ENCODE measurements around the gene LRRC39.
A peak's percentile ranks its signal among the peaks of the same experiment; 100 is the strongest.

LRRC39 gene

DNA sequence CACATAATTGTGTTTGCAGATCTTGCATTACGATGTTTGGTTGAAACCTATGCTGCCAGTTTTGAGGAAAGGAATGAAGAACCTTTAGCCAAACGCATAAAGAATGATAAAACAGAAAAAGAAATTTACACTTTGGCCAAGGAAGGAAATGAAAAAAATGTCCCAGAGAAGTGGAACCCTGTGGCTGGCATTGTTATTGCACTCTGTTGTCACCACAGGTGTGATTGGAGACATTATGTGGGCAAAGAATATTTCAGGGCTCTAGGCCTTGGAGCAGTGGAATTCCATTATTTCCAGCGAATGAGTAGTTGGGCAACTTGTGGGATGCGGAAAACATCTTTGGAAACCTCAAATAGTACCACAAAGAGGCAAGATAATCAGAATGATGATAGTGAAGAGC lies 30.2 kb downstream of the LRRC39 start:
- DNase-seq (ENCODE audit: low read depth, low spot score) = peak; percentile 15

DNA sequence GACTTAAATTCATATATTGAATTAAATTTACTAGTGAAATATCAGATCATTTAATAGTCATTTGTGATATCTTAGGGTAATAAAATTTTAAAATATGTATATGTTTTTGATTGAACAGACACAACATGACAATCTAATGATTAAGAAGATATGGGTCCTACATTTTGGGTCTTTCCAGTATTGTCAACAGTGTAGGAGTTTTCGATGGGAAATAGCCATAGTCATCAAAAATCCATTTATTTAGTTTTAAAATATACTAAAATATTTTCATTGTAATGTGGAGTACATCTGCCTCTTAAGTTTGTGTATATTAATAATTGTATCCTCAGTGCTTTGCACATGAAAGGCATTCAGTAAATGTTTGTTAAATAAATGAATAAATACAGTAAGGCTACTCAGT lies 31.1 kb downstream of the LRRC39 start:
- no peak for DNase-seq (ENCODE audit: low read depth, low spot score)

DNA sequence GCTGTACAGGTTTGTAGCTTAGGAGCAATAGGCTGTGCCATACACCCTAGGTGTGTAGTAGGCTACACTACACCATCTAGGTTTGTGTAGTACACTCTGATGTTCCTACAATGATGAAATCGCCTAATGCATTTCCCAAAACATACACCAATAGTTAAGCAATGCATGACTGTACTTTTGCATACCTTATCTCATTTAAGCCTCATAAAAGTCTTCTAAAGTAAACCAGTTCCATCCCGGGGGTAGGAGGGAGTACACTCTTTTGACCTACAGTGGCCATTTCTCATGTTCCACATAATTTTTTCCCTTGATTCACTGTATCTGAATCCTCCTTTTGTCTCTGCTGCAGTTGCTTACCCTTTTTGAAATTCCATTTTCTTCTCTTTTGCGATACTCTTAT lies 32.9 kb downstream of the LRRC39 start:
- no peak for DNase-seq (ENCODE audit: low read depth, low spot score)

DNA sequence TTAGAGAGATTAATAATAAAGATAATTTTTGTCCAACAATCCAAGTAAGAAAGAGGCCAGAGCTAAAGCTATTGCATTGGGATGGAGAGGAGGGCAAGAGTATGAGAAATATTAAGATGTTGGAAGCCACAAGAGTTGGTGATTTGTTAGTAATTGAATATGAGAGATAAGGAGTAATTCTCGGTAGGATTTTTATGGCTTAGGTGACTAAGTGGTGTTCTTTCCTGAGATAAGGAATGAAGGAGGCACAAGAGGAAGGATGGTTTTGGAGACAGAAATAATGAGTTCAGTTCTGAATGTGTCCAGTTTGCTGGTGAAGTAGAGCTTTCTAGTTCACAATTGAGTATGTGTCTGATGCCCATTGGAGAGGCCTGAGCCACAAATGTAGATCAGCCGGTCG lies 35.7 kb downstream of the LRRC39 start:
- no peak for DNase-seq (ENCODE audit: low read depth, low spot score)

DNA sequence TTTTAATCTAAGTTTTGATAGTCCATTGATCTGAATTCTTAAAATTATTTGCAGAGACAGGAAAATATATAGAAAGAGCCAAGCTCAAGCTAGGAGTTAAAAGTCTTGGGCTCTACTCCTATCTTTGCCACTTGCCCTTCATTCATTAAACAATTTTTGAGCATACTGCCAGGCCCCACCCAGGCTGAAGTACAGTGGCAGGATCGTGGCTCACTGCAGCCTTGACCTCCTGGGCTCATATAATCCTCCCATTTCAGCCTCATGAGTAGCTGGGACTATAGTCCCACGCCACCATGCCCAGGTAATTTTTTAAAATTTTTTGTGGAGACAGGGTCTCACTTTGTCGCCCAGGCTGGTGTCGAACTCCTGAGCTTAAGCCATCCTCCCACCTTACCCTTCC lies 36.9 kb downstream of the LRRC39 start:
- no peak for DNase-seq (ENCODE audit: low read depth, low spot score)

DNA sequence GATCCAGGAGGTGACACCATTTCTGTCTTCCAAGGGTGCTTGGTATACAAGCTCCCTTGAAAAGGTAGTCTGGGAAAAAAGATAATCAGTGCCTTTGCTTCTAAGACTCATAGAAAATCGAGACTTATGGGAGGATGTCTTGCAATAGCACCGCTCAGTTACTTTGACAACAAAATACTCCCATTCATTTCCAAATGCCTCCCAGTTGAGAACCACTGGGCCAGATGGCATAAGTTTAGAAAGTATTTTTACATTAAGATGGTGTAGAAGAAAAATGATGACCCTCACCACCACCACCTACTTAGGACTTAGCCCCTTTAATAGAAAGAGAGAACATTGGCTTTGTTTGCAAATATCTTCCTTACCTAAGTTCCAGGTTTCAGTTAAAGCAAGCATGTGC lies 40.5 kb downstream of the LRRC39 start:
- DNase-seq (ENCODE audit: low read depth, low spot score) = no peak

DNA sequence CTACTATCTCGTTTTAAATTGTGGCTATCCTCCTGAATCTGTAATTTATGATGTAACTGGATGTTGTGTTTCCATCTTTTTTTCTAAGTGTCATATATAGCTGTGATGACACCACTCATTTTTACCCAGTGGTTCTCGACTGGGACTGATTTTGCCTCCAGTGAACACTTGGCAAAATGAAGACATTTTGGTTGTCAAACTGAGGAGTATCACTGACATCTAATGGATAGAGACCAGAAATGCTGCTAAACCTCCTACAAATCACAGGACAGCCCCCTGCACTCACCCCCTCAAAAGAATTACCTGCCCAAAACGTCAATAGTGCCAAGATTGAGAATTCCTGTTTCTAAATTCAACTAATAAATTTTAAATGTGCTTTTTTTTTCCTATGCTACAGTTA lies 43.2 kb downstream of the LRRC39 start:
- DNase-seq (ENCODE audit: low read depth, low spot score) = no peak

DNA sequence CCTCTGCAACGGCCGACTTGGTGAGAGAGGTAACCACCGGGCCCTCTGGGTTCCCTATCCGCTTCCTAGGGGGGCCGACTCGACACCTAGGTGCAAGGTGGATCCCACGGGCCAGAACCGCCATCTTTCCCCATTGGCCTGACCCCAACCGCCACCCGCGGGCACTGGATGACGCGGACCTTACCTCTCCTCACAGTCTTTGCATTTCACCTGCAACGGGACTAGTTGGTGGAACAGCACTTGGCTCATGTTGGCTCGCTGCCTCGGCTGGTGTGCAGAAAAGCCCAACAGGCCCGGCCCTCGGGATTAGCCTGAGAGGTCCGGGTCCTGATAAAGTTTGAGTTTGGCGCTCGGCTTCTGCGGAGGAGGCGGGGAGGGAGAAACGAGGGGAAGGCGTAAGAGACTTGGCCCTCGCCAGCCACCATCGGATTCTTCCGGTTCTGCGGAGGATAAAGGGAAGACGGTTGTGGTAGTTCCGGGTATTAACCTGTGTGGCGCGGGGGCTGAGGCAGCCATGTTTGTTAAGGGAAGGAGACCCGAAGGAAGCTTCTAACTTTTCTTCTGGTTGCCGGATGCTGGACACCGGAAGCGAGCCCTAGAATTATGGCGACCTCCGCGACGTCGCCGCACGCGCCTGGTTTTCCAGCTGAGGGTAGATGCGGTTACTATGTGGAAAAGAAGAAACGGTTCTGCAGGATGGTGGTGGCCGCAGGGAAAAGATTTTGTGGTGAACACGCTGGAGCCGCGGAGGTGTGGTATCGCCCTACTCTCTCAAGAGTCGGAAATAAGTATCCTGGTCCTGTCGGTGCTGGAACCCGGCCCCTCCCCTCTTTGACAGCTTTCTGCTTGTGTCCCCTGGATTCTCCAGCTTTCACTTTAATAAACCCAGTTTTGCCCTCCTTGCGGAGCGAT lies 45.2 kb downstream of the LRRC39 start, which contains the start of the genes SASS6 and TRMT13:
Gene SASS6, minus strand, starts transcription at position 365 of the 912 bp plus-strand sequence. Its CDS starts 116 bp downstream, at position 249.
Gene TRMT13, plus strand, starts transcription at position 598 of the 912 bp plus-strand sequence. Its CDS starts 6 bp downstream, at position 604.
- peak; percentile 94 for DNase-seq (ENCODE audit: low read depth, low spot score)

DNA sequence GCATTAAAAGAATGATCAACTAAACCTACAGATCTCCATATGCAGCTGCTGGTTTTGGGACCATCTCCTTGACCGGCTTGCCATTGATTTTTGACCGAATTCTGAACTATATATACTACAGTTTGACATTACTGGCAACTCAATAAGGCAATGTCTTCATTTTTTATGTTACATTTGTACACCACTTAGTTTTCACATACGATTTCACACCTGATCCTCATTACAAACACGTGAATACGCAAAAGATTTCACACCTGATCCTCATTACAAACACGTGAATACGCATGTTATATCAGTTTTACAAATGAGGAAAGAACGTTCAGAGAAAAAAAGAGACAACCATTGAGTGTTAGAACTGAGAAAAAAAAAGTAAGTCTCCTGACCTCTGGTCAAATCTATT lies 46.4 kb downstream of the LRRC39 start:
- no peak for DNase-seq (ENCODE audit: low read depth, low spot score)

DNA sequence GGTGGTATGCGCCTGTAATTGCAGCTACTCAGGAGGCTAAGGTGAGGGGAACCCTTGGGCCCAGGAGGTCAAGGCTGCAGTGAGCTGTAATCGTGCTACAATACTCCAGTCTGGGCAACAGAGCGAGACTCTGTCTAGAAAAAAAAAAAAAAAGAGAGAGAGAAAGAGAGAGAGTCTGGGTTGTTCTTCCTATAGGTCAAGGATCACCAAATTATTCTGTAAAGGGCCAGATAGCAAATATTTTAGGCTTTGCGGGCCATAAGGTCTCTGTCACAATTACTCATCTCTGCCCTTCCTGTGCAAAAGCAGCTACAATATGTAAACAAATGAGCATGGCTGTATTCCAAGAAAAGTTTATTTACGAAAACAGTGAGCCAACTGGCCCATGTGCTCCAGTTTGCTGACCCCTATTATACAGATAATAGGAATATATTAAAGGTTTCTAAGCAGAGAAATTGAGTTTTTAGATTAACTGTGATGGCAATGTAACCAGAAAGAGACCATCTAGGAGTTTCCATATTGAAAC lies 47.4 kb downstream of the LRRC39 start:
- no peak for DNase-seq (ENCODE audit: low read depth, low spot score)

DNA sequence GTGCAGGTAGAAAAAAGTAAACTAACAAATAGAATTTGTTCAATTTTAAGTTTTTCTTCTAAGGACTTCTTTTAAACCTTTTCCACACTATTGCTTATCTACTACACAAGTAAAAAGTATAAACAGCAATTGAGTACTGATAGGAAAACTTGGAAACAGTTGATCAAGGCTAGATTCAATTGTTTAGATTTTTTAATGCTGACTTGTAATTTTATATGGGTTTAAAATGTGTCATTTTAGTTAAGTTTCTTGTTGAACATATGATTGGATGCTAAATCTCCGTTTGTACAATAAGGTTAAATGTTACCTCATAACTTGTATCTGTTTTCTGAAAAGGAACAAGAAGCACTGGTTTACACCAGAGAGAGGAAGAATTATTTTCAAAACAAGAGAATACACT lies 50.8 kb downstream of the LRRC39 start:
- DNase-seq (ENCODE audit: low read depth, low spot score) = no peak

DNA sequence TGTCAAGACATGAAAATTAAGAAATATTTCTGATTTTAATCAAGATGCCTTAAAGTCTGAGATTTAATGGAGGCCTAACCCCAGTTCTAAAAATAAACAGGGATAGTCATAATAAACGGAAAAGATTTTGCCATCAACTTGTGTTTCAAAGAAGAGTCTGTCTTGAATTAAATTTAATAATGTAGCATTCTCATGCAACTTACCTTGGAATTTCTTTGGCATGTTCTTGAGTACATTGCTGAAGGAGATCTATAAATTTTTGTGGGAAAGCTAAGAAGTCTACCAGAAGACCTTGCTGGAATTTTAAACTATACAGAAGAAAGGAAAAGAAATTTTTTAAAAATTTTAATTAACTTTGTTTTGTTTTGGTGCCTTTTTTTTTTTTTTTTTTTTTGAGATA lies 55.9 kb downstream of the LRRC39 start:
- no peak for DNase-seq (ENCODE audit: low read depth, low spot score)

DNA sequence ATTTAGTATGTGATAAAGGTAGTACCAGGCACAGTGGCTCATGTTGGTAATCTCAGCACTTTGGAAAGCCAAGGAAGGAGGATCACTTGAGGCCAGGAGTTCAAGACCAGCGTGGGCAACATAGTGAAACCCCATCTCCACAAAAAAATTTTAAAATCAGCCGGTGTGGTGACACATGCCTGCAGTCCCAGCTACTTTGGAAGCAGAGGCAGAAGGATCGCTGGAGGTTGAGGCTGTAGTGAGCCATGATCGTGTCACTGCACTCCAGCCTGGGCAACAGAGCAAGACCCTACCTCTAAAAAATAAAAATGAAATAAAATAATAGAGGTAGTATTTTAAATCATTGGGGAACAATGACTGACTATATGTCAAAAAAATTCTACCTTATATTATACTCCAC lies 62.5 kb downstream of the LRRC39 start:
- no peak for DNase-seq (ENCODE audit: low read depth, low spot score)

DNA sequence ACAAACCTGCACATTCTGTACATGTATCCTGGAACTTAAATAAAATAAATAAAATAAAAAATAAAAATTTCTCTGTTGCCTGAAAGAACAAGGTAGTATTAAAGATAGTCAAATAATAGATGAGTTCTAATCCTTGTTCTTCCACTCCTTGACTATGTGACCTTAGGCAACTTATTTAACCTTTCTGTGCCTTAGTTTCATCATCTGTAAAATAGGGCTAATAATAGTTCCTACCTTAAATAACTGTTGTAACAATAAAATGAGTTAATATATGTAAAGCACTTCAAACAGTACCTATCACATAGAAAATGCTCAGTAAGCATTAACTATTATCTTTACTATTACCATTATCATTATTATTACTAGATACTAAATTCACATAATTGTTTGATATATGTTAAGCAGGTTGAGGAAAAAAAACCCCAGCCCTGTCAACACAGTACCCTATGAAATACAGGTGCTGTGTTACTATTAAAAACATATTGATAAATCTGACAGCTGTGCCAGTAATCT lies 68.4 kb downstream of the LRRC39 start:
- DNase-seq (ENCODE audit: low read depth, low spot score) = no peak

DNA sequence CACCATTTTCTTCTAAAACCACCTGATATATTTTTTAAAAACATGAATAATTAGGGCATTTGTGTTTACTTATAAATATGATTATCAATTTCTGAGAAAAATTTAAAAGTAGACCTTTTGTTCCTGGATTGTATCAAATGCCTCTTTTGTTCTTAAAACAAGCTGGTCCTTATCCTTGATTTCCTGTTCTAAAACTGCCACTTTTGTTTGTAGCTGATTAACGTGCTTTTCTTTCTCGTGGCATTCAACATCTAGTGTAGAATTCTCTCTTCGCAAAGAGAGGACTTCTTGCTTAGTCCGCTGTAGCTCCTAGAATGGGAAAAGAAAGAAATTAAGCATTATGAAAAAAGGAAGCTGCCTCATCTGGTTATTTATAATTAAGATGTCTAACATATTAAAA lies 70.4 kb downstream of the LRRC39 start:
- no peak for DNase-seq (ENCODE audit: low read depth, low spot score)

DNA sequence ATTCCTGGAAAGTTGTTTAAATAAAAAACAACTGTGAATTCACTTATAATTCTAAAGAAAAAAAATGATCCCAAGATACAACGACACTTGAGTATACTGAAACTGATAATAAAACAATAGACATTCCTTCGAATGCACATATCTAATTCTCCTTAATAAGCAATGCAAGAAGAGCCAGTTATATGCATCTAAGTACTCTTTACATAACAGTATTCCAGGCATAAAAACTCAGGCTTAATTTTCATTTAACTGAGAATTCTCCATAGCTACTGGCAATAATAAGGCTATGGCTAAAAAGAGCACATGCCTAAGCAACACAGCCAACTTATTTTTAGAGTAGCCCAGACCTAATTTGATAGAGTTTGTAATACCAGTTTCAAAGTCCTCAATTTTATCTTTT lies 76.5 kb downstream of the LRRC39 start:
- DNase-seq (ENCODE audit: low read depth, low spot score) = no peak

DNA sequence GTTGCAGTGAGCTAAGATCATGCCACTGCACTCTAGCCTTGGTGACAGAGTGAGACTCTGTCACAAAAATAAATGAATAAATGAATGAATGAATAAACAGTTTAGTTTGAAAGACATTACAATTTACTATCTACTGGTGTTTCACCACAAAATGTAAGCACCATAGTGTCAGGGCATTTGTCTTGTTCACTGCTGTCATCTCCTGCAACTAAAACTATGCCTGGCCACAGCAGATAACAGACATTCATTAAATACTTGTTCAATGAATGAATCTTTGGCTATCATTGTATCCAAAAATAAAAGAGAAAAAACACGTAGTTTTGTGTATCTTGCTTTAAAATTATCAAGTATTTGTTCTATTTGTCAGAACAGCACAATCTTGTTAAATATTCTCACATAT lies 77.9 kb downstream of the LRRC39 start:
- DNase-seq (ENCODE audit: low read depth, low spot score) = no peak

Measured in iPS DF 19.7 (cell line).